PFSK-1 (cell line): Measurements from ENCODE around the gene CFHR1.

Experiments
- POLR2AphosphoS5 ChIP-seq: IDR thresholded peaks from 2 replicates; pipeline ENCODE4 v1.6.1; 2012; ENCODE audit warnings: low read depth, mild to moderate bottlenecking, control low read depth, low read length, moderate library complexity
- SIN3A ChIP-seq: IDR thresholded peaks from 2 replicates; pipeline ENCODE4 v1.6.1; 2012; ENCODE audit warnings: mild to moderate bottlenecking, low read length, moderate library complexity, borderline replicate concordance; ENCODE audit not compliant: insufficient read depth

DNA sequence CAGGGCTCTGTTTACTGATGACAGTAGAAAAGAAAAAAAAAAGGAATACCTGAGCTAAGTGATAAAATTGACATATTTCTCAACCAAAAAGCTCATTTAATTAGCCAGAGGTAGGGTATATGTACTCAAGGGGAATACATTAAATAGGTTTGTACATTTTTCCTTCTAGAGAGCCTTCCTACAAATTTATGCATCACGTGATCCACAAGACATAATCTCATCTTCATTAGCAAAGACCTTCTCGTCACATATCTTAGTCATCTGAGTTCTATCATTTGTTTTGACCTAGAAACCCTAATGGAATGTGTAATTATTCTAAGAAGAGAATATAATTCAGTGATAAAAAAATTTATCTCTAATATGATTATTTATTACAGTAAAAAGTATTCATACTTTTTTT lies 37.7 kb downstream of the CFHR1 start:
- TF ChIP-seq POLR2AphosphoS5: no peak
- no peak for TF ChIP-seq SIN3A
